DMS53 (cell line): ENCODE data around the gene PCDHA9.
"Not testable (repeated sequence)": the region's sequence is repeated elsewhere in the genome, so short reads cannot be mapped to it uniquely, and the experiment has no call there.

Experiments used
- DNase-seq: peaks from one replicate; lab custom pipeline; 2025; lab: John Stamatoyannopoulos, UW

PCDHA9 gene

GRCh38 chr5:140848139-140849102 is at the start of gene PCDHA9:
Gene PCDHA9, plus strand, starts transcription at chr5:140848382. Its CDS starts 114 bp downstream, at chr5:140848496.
- peak; percentile 51 for DNase-seq

GRCh38 chr5:140800816-140801493 is 47.2 kb upstream of the PCDHA9 start, which contains the start of gene PCDHA3:
Gene PCDHA3, plus strand, starts transcription at chr5:140801057.
- DNase-seq, result peak; percentile 92

- peak; percentile 90 for DNase-seq
These were observed 46.7 kb upstream of the PCDHA9 start for GRCh38 chr5:140801494-140801841.

GRCh38 chr5:140802381-140802780 is 45.8 kb upstream of the PCDHA9 start:
- not testable (repeated sequence) for DNase-seq

GRCh38 chr5:140802781-140803271 is 45.4 kb upstream of the PCDHA9 start:
- no peak for DNase-seq

- peak; percentile 92 for DNase-seq
These were observed 41.1 kb upstream of the PCDHA9 start, which contains the start of gene PCDHA4 for GRCh38 chr5:140806834-140807775. Gene PCDHA4, plus strand, starts transcription at chr5:140807068.

- DNase-seq, result not testable (repeated sequence)
These were observed 39.8 kb upstream of the PCDHA9 start for GRCh38 chr5:140808241-140808888.

GRCh38 chr5:140808889-140809291 is 39.3 kb upstream of the PCDHA9 start:
- no peak for DNase-seq

- peak; percentile 77 for DNase-seq
These were observed 26.6 kb upstream of the PCDHA9 start, which contains the start of gene PCDHA5 for GRCh38 chr5:140821375-140822280. Gene PCDHA5, plus strand, starts transcription at chr5:140821613.

GRCh38 chr5:140822281-140822629 is 25.9 kb upstream of the PCDHA9 start:
- DNase-seq, result no peak

GRCh38 chr5:140822969-140823368 is 25.2 kb upstream of the PCDHA9 start:
- DNase-seq, result not testable (repeated sequence)

- no peak for DNase-seq
These were observed 24.7 kb upstream of the PCDHA9 start for GRCh38 chr5:140823475-140823874.

- DNase-seq, result peak; percentile 59
These were observed 20.3 kb upstream of the PCDHA9 start, which contains the start of gene PCDHA6 for GRCh38 chr5:140827704-140828361. Gene PCDHA6, plus strand, starts transcription at chr5:140827960. Its CDS starts 132 bp downstream, at chr5:140828092.

- peak; percentile 68 for DNase-seq
These were observed 19.8 kb upstream of the PCDHA9 start for GRCh38 chr5:140828362-140828737.

GRCh38 chr5:140829511-140830501 is 18.4 kb upstream of the PCDHA9 start:
- not testable (repeated sequence) for DNase-seq

GRCh38 chr5:140833993-140834392 is 14.2 kb upstream of the PCDHA9 start, which contains the start of gene PCDHA7:
Gene PCDHA7, plus strand, starts transcription at chr5:140834269. Its CDS starts 115 bp downstream, at chr5:140834384.
- DNase-seq, result peak; percentile 79

- DNase-seq, result peak; percentile 77
These were observed 13.7 kb upstream of the PCDHA9 start for GRCh38 chr5:140834439-140835008.
